Measurements from ENCODE around the gene JAKMIP1.
A peak's percentile ranks its signal among the peaks of the same experiment; 100 is the strongest.

JAKMIP1 gene

DNA sequence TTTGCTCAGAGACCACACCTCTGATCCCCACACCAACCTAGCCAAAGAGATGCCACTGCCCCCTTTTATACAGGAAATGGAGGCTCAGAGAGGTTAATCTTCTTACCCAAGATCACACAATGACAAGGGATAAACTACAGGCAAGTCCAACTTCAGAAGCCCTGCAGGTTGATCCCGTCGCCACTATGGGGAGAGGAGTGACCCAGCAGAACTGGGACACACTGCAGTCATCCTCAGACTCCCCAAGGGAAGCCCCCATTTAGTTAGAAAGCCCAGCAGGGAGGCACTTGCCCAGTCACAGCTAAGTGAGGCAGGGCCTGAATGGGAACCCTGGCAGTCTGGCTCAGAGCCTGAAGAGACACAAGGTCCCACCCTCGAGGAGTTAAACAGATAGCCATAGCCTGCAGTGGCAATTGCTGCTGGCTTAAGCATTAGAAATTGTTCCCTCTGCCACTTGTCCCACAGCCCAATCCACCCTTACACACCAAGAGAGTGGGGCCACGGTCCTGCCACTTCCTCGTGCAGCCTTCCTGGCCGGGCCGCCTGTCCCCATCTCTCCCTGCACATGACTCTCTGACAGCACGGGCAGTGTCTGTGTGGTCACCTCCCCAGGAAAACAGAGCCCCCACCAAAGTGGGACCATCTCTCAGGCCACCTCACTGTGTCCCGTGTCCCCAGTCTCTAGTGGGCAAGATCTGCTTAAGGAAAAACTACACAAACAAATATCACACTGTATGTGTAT, 2.7 kb downstream of the JAKMIP1 start:
- H3K27ac ChIP-seq: peak overlapping the region; percentile 43

DNA sequence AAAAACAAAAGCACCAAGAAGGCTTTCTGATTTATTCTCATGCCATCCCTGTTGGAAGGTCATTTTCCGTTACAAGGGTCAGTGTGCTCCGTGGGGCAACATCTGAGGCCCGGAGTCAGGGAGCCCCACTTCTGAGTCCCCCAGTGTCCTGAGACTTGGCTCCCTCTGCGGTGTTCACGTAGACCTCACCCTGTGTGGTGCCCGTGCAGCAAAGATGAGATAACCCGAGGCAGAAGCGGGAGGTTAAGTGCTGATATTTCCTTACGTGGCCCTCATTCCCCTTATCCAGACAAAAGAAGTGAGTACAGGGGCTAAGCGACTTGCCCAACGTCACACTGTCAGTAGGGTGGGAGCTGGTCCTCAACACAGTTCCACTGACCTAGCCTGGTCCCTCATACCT, 3.5 kb downstream of the JAKMIP1 start:
- no peak overlapping the region for H3K27ac ChIP-seq
- DNase-seq: no peak
- no peaks in the 10 kb centered on the region for H3K9me3 ChIP-seq (ENCODE audit: severe bottlenecking)
- H3K36me3 ChIP-seq: no peaks in the 10 kb centered on the region
- TF ChIP-seq CTCF (IDR thresholded peaks at IDR 0.05; ENCODE audit: low read depth, low read length): no peak
- no peaks in the 10 kb centered on the region for H3K27me3 ChIP-seq (ENCODE audit: insufficient read depth, low read depth, severe bottlenecking)
- H3K4me3 ChIP-seq (ENCODE audit: low read depth, low read length): no peak overlapping the region

More for the DNA sequence above, 2.7 kb downstream of the JAKMIP1 start:
- Histone ChIP-seq H3K4me3 (ENCODE audit: low read depth, low read length) (no peak overlapping the region), H3K9me3 (ENCODE audit: severe bottlenecking) (no peaks in the 10 kb centered on the region), H3K27me3 (ENCODE audit: insufficient read depth, low read depth, severe bottlenecking) (no peaks in the 10 kb centered on the region), H3K36me3 (no peaks in the 10 kb centered on the region)
- no peak for TF ChIP-seq CTCF (IDR thresholded peaks at IDR 0.05; ENCODE audit: low read depth, low read length)
- peak; percentile 78 for DNase-seq

DNA sequence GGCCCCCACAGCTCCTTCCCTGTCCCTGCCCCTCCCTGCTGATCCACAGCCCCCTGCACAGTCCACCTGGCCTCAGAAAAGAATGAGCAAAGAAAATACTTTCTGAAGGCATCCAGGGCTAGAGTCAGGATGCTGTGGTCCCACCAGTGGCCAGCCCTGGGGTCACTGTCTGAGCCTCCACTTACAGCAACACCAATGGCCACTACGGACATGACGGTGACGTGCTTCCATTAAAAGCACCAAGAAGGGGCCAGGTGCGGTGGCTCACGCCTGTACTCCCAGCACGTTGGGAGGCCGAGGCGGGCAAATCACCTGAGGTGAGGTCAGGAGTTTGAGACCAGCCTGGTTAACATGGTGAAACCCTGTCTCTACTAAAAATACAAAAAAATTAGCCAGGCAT, 4.0 kb downstream of the JAKMIP1 start:
- Histone ChIP-seq H3K4me3 (ENCODE audit: low read depth, low read length) (no peak overlapping the region), H3K36me3 (no peaks in the 10 kb centered on the region), H3K27ac (no peak overlapping the region), H3K9me3 (ENCODE audit: severe bottlenecking) (no peaks in the 10 kb centered on the region), H3K27me3 (ENCODE audit: insufficient read depth, low read depth, severe bottlenecking) (no peaks in the 10 kb centered on the region)
- DNase-seq: no peak
- TF ChIP-seq CTCF (IDR thresholded peaks at IDR 0.05; ENCODE audit: low read depth, low read length): no peak

DNA sequence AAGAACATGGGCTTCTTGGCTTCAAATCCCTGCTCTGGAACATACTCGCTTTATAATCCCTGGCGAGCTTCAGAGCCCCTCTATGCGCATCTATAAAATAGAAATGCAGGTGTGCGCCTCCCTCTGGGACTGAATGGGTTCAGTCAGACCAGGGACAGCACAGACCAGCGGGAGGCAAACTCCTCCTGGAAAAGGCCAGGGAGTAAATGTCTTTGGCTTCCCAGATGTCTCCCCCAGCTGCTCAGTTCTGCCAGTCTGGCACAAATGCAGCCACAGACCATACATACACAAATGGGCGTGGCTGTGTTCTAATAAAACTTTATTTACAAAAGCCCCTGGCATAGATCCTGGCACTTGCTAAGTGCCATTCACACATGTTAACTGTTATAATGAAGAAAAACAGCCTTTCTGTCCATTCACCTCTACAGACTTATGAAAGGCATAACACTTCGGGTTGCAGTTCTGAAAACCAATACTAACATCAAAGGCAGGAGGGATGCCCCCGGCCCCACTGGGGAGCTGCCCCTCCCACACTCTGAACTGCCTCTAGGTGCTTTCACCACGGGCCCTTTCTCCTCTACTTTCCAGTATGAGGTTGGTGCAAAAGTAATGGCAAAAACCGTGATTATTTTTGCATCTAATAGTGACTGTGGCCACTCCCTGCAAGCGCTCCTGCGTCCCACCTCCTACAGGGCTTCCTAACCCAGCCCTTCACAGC, 4.6 kb downstream of the JAKMIP1 start:
- TF ChIP-seq CTCF (IDR thresholded peaks at IDR 0.05; ENCODE audit: low read depth, low read length): 0 out of 2 replicates have a peak, but pooled peaks have one; percentile 11
- Histone ChIP-seq H3K27ac (no peak overlapping the region), H3K9me3 (ENCODE audit: severe bottlenecking) (no peaks in the 10 kb centered on the region), H3K36me3 (no peaks in the 10 kb centered on the region), H3K4me3 (ENCODE audit: low read depth, low read length) (no peak overlapping the region), H3K27me3 (ENCODE audit: insufficient read depth, low read depth, severe bottlenecking) (no peaks in the 10 kb centered on the region)
- no peak for DNase-seq

GRCh38 chr4:6194458-6195195, 5.7 kb downstream of the JAKMIP1 start:
- no peaks in the 10 kb centered on the region for H3K27me3 ChIP-seq (ENCODE audit: insufficient read depth, low read depth, severe bottlenecking)
- no peak overlapping the region for H3K27ac ChIP-seq
- H3K4me3 ChIP-seq (ENCODE audit: low read depth, low read length): no peak overlapping the region
- H3K36me3 ChIP-seq: no peaks in the 10 kb centered on the region
- H3K9me3 ChIP-seq (ENCODE audit: severe bottlenecking): no peaks in the 10 kb centered on the region
- no peak for DNase-seq
- TF ChIP-seq CTCF (IDR thresholded peaks at IDR 0.05; ENCODE audit: low read depth, low read length): no peak
